Breast epithelium (tissue), 4 donors: Measurements from ENCODE around the gene RPL19. TPM values are rescaled to one million over a fixed set of nuclear protein-coding genes. Genes with fewer than 3 reads are reported as not detected.

ENCODE experiments used
- DNase-seq, 2 donors: peaks; one replicate each; pipeline ENCODE4 v3.0.0-alpha.2; 2019; ENCODE audit warnings: low spot score in 2 of 2
- H3K27ac ChIP-seq, 2 donors: fragments of 200-600 bp; sonication (generic) in 1 of 2; one replicate each; pipeline ENCODE4 v1.5.1; 2016 to 2019; ENCODE audit warnings: mild to moderate bottlenecking in 1 of 2
- H3K27me3 ChIP-seq, 2 donors: fragments of 200-600 bp; sonication (generic) in 1 of 2; one replicate each; pipeline versions ENCODE4 v1.5.1 to v1.6.0; 2017 to 2019; ENCODE audit warnings: control low read depth in 1 of 2, mild to moderate bottlenecking in 1 of 2
- H3K36me3 ChIP-seq: fragments of 200-600 bp; one replicate; pipeline ENCODE4 v1.5.1; 2019
- H3K4me1 ChIP-seq, 2 donors: fragments of 200-600 bp; sonication (generic); one replicate each; pipeline ENCODE4 v1.5.1; 2016 to 2019; ENCODE audit warnings: control low read depth in 1 of 2
- H3K4me3 ChIP-seq, 3 donors: fragments of 200-600 bp; sonication (generic); 1 replicate in 2 of 3; 2 replicates in 1 of 3; pipeline ENCODE4 v1.5.1; 2016 to 2019; ENCODE audit warnings: mild to moderate bottlenecking in 3 of 3, moderate library complexity in 2 of 3
- H3K9me3 ChIP-seq, 2 donors: fragments of 200-600 bp; sonication (generic) in 1 of 2; one replicate each; pipeline ENCODE4 v1.5.1; 2016 to 2019; ENCODE audit warnings: control low read depth in 1 of 2
- CTCF ChIP-seq, 3 donors: fragments of 450-650 bp; IDR thresholded peaks; one replicate each; pipeline ENCODE4 v1.5.1; 2016 to 2017; ENCODE audit warnings: antibody characterized with exemption in 3 of 3, mild to moderate bottlenecking in 3 of 3, moderate library complexity in 3 of 3
- POLR2A ChIP-seq: fragments of 450-650 bp; IDR thresholded peaks from one replicate; pipeline ENCODE4 v1.6.1; 2016; ENCODE audit warnings: antibody characterized with exemption, mild to moderate bottlenecking, moderate library complexity
- POLR2AphosphoS5 ChIP-seq, 3 donors: sonication (generic); formaldehyde crosslinking; IDR thresholded peaks; one replicate each; pipeline ENCODE4 v1.6.1; 2017; ENCODE audit warnings: antibody characterized with exemption in 3 of 3
- intact Hi-C: fragments of 100-400 bp; cut with DNase I; formaldehyde crosslinking; loops from one replicate; pipeline ENCODE4 v1.15.1; 2023; ENCODE audit warnings: low total_unique reads
- total RNA-seq, 3 donors: library from RNA; depleted of rRNA; stranded (reverse); fragments of >200 nt; gene quantifications; one replicate each; pipeline ENCODE4 v1.1.0, GENCODE V29; 2016

The RPL19 gene
- total RNA-seq, 3 donors from 2014 or later: 2,817 to 3,666 (median 3,432) TPM

GRCh38 chr17:39205112-39205526 is 5.0 kb downstream of the RPL19 start:
- intact Hi-C loops: no loop called here
- peaks cover 9 to 29% of the 10 kb centered on the region in 2 donors for H3K4me1 ChIP-seq
- no peak overlapping the region for H3K27ac ChIP-seq
- peaks cover 5% of the 10 kb centered on the region for H3K36me3 ChIP-seq
- H3K27me3 ChIP-seq: no peaks in the 10 kb centered on the region
- no peak overlapping the region for H3K4me3 ChIP-seq
- TF ChIP-seq POLR2AphosphoS5 (IDR thresholded peaks at IDR 0.05) (no peak), CTCF (IDR thresholded peaks at IDR 0.05) (no peak), POLR2A (no peak)
- H3K9me3 ChIP-seq: no peaks in the 10 kb centered on the region
- no peak for DNase-seq

GRCh38 chr17:39208136-39208535 is 8.1 kb downstream of the RPL19 start:
- no peak for TF ChIP-seq POLR2AphosphoS5 (IDR thresholded peaks at IDR 0.05)
- no peak for TF ChIP-seq POLR2A
- no peak for TF ChIP-seq CTCF (IDR thresholded peaks at IDR 0.05)
- no peak for DNase-seq
- no peaks in the 10 kb centered on the region for H3K9me3 ChIP-seq
- intact Hi-C loops: no loop called here
- no peaks in the 10 kb centered on the region for H3K36me3 ChIP-seq
- H3K4me3 ChIP-seq: no peak overlapping the region
- no peaks in the 10 kb centered on the region for H3K27me3 ChIP-seq
- peaks cover 9 to 34% of the 10 kb centered on the region in 2 donors for H3K4me1 ChIP-seq
- H3K27ac ChIP-seq: peak overlapping the region in 1 of 2 donors; percentile 35

GRCh38 chr17:39208893-39209292 is 8.8 kb downstream of the RPL19 start:
- no peak for DNase-seq
- peak overlapping the region; percentile 88 to 89 for H3K27ac ChIP-seq
- H3K9me3 ChIP-seq: no peaks in the 10 kb centered on the region

GRCh38 chr17:39209317-39210092 is 9.4 kb downstream of the RPL19 start:
- intact Hi-C loops: no loop called here
- peak overlapping the region; percentile 35 to 61 (median 36) for H3K4me3 ChIP-seq
- peak in 2 of 3 donors; percentile 32 to 49 for TF ChIP-seq POLR2AphosphoS5 (IDR thresholded peaks at IDR 0.05)
- TF ChIP-seq CTCF (IDR thresholded peaks at IDR 0.05): no peak
- H3K36me3 ChIP-seq: no peaks in the 10 kb centered on the region
- DNase-seq: peak in 1 of 2 donors; percentile 89
- no peaks in the 10 kb centered on the region for H3K27me3 ChIP-seq
- peak overlapping the region; percentile 88 to 89 for H3K27ac ChIP-seq
- no peaks in the 10 kb centered on the region for H3K9me3 ChIP-seq
- peaks cover 9 to 36% of the 10 kb centered on the region in 2 donors for H3K4me1 ChIP-seq

More at GRCh38 chr17:39208893-39209292, 8.8 kb downstream of the RPL19 start:
- H3K4me3 ChIP-seq: peak overlapping the region in 1 of 3 donors; percentile 35
- peaks cover 9 to 36% of the 10 kb centered on the region in 2 donors for H3K4me1 ChIP-seq
- H3K27me3 ChIP-seq: no peaks in the 10 kb centered on the region
- no peaks in the 10 kb centered on the region for H3K36me3 ChIP-seq
- TF ChIP-seq POLR2A: no peak
- intact Hi-C loops: no loop called here

GRCh38 chr17:39210093-39210434 is 10.0 kb downstream of the RPL19 start:
- Histone ChIP-seq H3K27me3 (no peaks in the 10 kb centered on the region), H3K27ac (peak overlapping the region; percentile 88 to 89), H3K36me3 (no peaks in the 10 kb centered on the region), H3K4me3 (peak overlapping the region; percentile 35 to 61 (median 36)), H3K9me3 (no peaks in the 10 kb centered on the region), H3K4me1 (peaks cover 9 to 36% of the 10 kb centered on the region in 2 donors)
- no peak for DNase-seq
- no peak for TF ChIP-seq POLR2AphosphoS5 (IDR thresholded peaks at IDR 0.05)
- no peak for TF ChIP-seq POLR2A
- TF ChIP-seq CTCF (IDR thresholded peaks at IDR 0.05): no peak
- intact Hi-C loops: no loop called here
